Panc1 (cell line): ENCODE data around the gene ZNF77. TPM values are rescaled to one million over a fixed set of nuclear protein-coding genes. Genes with fewer than 3 reads are reported as not detected.

Experiments used
- ATAC-seq: fragments of 200-7000 bp; cut with Tn5 transposase; 2 replicates; pipeline ENCODE4 v1.9.1; 2020; ENCODE audit warnings: mild to moderate bottlenecking, moderate library complexity
- Bru-seq: library from RNA; stranded (reverse); fragments of 400-500 nt; gene quantifications from one replicate; lab custom pipeline; 2021; lab: Mats Ljungman, UMichigan
- BruChase-seq, 2 experiments: library from RNA; stranded (reverse); fragments of 400-500 nt; gene quantifications; one replicate each; lab custom pipeline; 2021; lab: Mats Ljungman, UMichigan
- BruUV-seq: library from RNA; stranded (reverse); fragments of 400-500 nt; replicated peaks from 2 replicates; lab custom pipeline; 2021; lab: Mats Ljungman, UMichigan
- CTCF ChIA-PET: fragments of 300-600 bp; sonication (Branson Sonifier 250); formaldehyde crosslinking; loops from one replicate; lab custom pipeline; 2022; ENCODE audit warnings: antibody characterized with exemption; lab: Charles Lee
- POLR2A ChIA-PET: fragments of 300-600 bp; sonication (Branson Sonifier 250); formaldehyde crosslinking; loops from one replicate; lab custom pipeline; 2022; ENCODE audit warnings: antibody characterized with exemption; lab: Charles Lee
- DNase-seq: peaks from one replicate; pipeline ENCODE4 v3.0.0-alpha.2; 2010; ENCODE audit warnings: low read depth, low spot score
- H3K27ac ChIP-seq: 2 replicates; pipeline ENCODE4 v1.5.1; 2011; ENCODE audit warnings: mild to moderate bottlenecking, low read length, inconsistent platforms
- H3K27me3 ChIP-seq: fragments of 200-500 bp; sonication (Bioruptor generic); 2 replicates; pipeline ENCODE4 v1.6.0; 2014; ENCODE audit warnings: low read length, inconsistent platforms; ENCODE audit not compliant: control insufficient read depth, insufficient read depth
- H3K36me3 ChIP-seq: fragments of 200-500 bp; sonication (Bioruptor generic); 2 replicates; pipeline ENCODE4 v1.5.1; 2014; ENCODE audit warnings: inconsistent platforms, mild to moderate bottlenecking, low read length, moderate library complexity; ENCODE audit not compliant: control insufficient read depth, insufficient read depth
- H3K4me1 ChIP-seq: 2 replicates; pipeline ENCODE4 v1.5.1; 2011; ENCODE audit warnings: inconsistent platforms, mild to moderate bottlenecking, low read length, moderate library complexity; ENCODE audit not compliant: control insufficient read depth, insufficient read depth
- H3K4me3 ChIP-seq, 2 experiments: 2 replicates each; pipeline ENCODE4 v1.5.1; 2011 to 2012; ENCODE audit warnings: low read depth in 2 of 2, low read length in 2 of 2, mild to moderate bottlenecking in 2 of 2, inconsistent platforms in 1 of 2, moderate library complexity in 1 of 2
- H3K9me3 ChIP-seq: fragments of 200-500 bp; sonication (Bioruptor generic); 2 replicates; pipeline ENCODE4 v1.5.1; 2014; ENCODE audit warnings: low read depth, mild to moderate bottlenecking, inconsistent platforms, low read length, moderate library complexity; ENCODE audit not compliant: control insufficient read depth, insufficient read depth
- POLR2AphosphoS5 ChIP-seq: IDR thresholded peaks from 2 replicates; pipeline ENCODE4 v1.6.1; 2012; ENCODE audit warnings: mild to moderate bottlenecking, low read depth, low read length, moderate library complexity
- SIN3A ChIP-seq: IDR thresholded peaks from 2 replicates; pipeline ENCODE4 v1.6.1; 2012; ENCODE audit warnings: low read depth, mild to moderate bottlenecking, low read length, moderate library complexity, borderline replicate concordance; ENCODE audit not compliant: insufficient read depth
- TCF7L2 ChIP-seq: IDR thresholded peaks from 2 replicates; pipeline ENCODE4 v1.6.1; 2011; ENCODE audit warnings: mild to moderate bottlenecking, low read depth, low read length, inconsistent platforms
- in situ Hi-C: cut with HindIII; loops from 2 replicates; pipeline ENCODE4 v1.10.0; 2016; ENCODE audit warnings: low sequenced_read_pairs, low pct_unique_long_range_greater_than_20kb
- intact Hi-C: fragments of 100-400 bp; cut with micrococcal nuclease; formaldehyde crosslinking; loops from one replicate; pipeline ENCODE4 v1.10.0; 2022; ENCODE audit not compliant: unreplicated experiment
- long read RNA-seq: library from polyadenylated mRNA; unstranded; transcript quantifications from one replicate; pipeline ENCODE4 v2.0.0, GENCODE V29; 2021; ENCODE audit not compliant: unreplicated experiment
- polyA plus RNA-seq: library from polyadenylated mRNA; unstranded; fragments of >200 nt; gene quantifications from one replicate; pipeline ENCODE4 v1.2.1, GENCODE V29; 2012; ENCODE audit warnings: missing spikeins; ENCODE audit not compliant: insufficient read length
- total RNA-seq: library from RNA; stranded (reverse); gene quantifications from one replicate; pipeline ENCODE4 v1.2.1, GENCODE V29; 2021; ENCODE audit not compliant: unreplicated experiment
- TF ChIP-seq, protein P1 (sequence below), 2 experiments: IDR thresholded peaks; 2 replicates each; pipeline ENCODE4 v1.6.1; 2011 to 2012; ENCODE audit warnings: low read depth in 2 of 2, control low read depth in 1 of 2, low read length in 1 of 2, mild to moderate bottlenecking in 1 of 2, moderate library complexity in 1 of 2; ENCODE audit not compliant: insufficient read depth in 1 of 2
- TF ChIP-seq, protein P2 (sequence below): fragments of 450-650 bp; IDR thresholded peaks from 2 replicates; pipeline ENCODE4 v1.5.1; 2017; ENCODE audit warnings: mild to moderate bottlenecking

ZNF77 gene
- total RNA-seq (4.5 TPM), Bru-seq, nascent RNA (percentile 51 among the genes with signal in this experiment), BruChase-seq, experiment 1, labeled RNA remaining after a 2-hour chase (percentile 61 among the genes with signal in this experiment), BruChase-seq, experiment 2, labeled RNA remaining after a 6-hour chase (percentile 58 among the genes with signal in this experiment)
- 2.7 TPM for polyA plus RNA-seq
- long read RNA-seq, partial matches to known transcripts = 1 of 8 reads
- long read RNA-seq, other reads (novel, unspliced or antisense) = 4 of 8 reads

DNA sequence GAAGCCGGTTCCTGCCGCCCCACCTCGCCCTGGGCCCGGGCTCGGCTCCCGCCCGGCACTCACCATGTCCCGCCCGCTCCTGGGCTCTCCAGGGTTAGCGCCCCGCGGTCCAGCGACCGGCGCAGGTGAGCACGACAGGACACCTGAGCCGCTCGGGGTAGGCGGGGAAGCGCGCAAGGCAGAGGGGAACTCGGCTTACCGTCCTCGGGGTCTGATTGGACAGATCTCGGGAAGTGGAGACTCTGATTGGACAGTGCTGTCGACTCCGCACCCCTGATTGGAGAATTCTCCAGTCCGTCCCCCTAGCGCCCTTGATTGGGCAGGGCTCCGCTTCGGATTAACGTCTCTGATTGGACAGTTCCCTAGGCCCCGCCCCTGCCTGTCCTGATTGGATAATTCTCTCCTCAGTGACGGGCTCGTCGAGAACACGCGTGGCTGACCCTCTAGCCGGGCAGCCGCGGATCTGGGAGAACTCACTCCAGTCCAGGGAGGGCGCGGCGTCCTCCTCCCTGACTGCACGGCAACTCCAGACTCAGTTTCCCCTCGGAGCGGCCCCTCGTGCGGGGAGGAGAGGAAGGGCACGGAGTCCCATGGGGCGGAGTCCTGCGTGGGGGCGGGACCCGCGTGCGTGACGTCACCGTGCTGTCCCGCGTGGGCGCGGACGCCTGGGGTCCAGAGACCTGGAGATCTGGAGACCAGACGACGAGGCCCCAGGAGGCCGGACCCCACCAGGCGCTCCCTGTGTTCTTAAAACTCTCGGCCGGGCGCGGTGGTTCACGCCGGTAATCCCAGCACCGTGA lies at the start of gene ZNF77:
ZNF77 (minus strand) TSS at position 197 of the 800 bp plus-strand sequence; CDS start at position 66, 131 bp downstream.
- Histone ChIP-seq H3K27ac (peak within 1 kb of the TSS; percentile 81), H3K9me3 (no peaks in the 10 kb centered on the region), H3K4me3 (peak within 1 kb of the TSS; percentile 73 to 88), H3K27me3 (no peaks in the 10 kb centered on the region), H3K36me3 (peaks cover 7% of the 10 kb centered on the region; the same call in 1 of the 2 replicates), H3K4me1 (peaks cover 5% of the 10 kb centered on the region; the same call in 1 of the 2 replicates)
- POLR2A ChIA-PET = no interaction called here
- ATAC-seq = peak; percentile 98
- in situ Hi-C loops (no loop called here), intact Hi-C loops (no loop called here)
- CTCF ChIA-PET = no interaction called here
- DNase-seq = peak; percentile 95
- TF ChIP-seq POLR2AphosphoS5 = no peak; the same call in 1 of the 2 replicates
- TF ChIP-seq, protein P1, sequence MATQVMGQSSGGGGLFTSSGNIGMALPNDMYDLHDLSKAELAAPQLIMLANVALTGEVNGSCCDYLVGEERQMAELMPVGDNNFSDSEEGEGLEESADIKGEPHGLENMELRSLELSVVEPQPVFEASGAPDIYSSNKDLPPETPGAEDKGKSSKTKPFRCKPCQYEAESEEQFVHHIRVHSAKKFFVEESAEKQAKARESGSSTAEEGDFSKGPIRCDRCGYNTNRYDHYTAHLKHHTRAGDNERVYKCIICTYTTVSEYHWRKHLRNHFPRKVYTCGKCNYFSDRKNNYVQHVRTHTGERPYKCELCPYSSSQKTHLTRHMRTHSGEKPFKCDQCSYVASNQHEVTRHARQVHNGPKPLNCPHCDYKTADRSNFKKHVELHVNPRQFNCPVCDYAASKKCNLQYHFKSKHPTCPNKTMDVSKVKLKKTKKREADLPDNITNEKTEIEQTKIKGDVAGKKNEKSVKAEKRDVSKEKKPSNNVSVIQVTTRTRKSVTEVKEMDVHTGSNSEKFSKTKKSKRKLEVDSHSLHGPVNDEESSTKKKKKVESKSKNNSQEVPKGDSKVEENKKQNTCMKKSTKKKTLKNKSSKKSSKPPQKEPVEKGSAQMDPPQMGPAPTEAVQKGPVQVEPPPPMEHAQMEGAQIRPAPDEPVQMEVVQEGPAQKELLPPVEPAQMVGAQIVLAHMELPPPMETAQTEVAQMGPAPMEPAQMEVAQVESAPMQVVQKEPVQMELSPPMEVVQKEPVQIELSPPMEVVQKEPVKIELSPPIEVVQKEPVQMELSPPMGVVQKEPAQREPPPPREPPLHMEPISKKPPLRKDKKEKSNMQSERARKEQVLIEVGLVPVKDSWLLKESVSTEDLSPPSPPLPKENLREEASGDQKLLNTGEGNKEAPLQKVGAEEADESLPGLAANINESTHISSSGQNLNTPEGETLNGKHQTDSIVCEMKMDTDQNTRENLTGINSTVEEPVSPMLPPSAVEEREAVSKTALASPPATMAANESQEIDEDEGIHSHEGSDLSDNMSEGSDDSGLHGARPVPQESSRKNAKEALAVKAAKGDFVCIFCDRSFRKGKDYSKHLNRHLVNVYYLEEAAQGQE (IDR thresholded peaks at IDR 0.05; ENCODE audit: insufficient read depth in 1 of 2, low read depth in 2 of 2, low read length in 1 of 2) = no peak
- no peak for TF ChIP-seq TCF7L2
- TF ChIP-seq, protein P2, sequence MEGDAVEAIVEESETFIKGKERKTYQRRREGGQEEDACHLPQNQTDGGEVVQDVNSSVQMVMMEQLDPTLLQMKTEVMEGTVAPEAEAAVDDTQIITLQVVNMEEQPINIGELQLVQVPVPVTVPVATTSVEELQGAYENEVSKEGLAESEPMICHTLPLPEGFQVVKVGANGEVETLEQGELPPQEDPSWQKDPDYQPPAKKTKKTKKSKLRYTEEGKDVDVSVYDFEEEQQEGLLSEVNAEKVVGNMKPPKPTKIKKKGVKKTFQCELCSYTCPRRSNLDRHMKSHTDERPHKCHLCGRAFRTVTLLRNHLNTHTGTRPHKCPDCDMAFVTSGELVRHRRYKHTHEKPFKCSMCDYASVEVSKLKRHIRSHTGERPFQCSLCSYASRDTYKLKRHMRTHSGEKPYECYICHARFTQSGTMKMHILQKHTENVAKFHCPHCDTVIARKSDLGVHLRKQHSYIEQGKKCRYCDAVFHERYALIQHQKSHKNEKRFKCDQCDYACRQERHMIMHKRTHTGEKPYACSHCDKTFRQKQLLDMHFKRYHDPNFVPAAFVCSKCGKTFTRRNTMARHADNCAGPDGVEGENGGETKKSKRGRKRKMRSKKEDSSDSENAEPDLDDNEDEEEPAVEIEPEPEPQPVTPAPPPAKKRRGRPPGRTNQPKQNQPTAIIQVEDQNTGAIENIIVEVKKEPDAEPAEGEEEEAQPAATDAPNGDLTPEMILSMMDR = no peak
- TF ChIP-seq SIN3A = no peak; the same call in 1 of the 2 replicates
- no TSS peak for BruUV-seq

DNA sequence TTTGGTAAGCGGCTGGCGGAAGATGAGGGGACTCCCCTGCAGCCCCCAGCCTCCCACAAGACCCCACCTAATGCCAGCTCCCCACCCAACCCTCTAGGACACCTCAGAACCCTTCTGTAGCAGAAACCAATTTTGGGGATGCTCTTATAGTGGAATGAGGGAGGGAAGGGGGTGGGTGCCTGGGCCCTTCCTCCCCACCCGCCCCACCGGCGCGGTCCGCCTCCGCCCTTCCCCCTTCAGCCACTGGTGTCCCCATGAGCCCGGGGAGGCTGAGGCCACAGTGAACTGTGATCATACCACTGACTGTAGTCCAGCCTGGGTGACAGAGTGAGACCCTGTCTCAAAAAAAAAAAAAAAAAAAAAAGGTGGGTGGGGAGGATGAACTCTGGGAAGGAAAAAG lies 48.8 kb upstream of the ZNF77 start:
- no peaks in the 10 kb centered on the region for H3K36me3 ChIP-seq
- DNase-seq (no peak), ATAC-seq (no peak)
- H3K27ac ChIP-seq = no peak overlapping the region
- H3K4me1 ChIP-seq = no peaks in the 10 kb centered on the region
- BruUV-seq = no TSS peak
- no peak overlapping the region for H3K4me3 ChIP-seq
- intact Hi-C loops = no loop called here
- no peaks in the 10 kb centered on the region for H3K9me3 ChIP-seq
- ChIA-PET CTCF (no interaction called here), POLR2A (no interaction called here)
- no peaks in the 10 kb centered on the region for H3K27me3 ChIP-seq
- in situ Hi-C loops = no loop called here
- no peak for TF ChIP-seq POLR2AphosphoS5
- TF ChIP-seq, protein P1 (IDR thresholded peaks at IDR 0.05; ENCODE audit: insufficient read depth in 1 of 2, low read depth in 2 of 2, low read length in 1 of 2) = no peak
- TF ChIP-seq TCF7L2 = no peak
- TF ChIP-seq, protein P2 = no peak
- no peak for TF ChIP-seq SIN3A
